ENCODE measurements around the gene DNAJB13. TPM values are rescaled to one million over a fixed set of nuclear protein-coding genes. Genes with fewer than 3 reads are reported as not detected.

Gene DNAJB13
- total and polyA plus RNA-seq, 2 donors (not counting 1 experiment from before 2014, with no cell fraction given), result 0.15 to 0.27 TPM

DNA sequence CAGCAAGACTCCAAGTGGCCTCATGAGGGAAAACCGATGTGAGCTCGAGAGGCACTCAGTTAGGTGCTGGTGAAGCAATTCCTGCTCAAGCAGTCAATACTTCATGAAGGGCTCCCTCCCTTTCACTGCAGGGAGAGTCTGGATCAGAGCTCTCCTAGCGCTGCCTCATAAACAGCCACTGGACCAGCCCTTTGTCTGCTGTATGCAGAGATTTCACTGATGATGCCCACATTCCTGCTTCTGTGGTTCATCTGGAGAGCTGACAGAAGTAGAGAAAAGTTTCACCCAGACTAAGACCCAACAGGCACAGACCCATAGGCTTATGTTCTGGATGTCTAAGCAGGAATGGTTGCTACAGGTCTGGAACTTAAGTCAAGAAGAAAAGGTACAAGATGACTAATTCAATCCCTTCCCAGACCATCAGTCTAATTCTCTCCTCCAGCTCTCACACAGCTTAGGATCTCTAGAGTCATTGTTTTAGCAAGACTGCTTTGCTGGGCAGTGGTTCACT lies 27.8 kb downstream of the DNAJB13 start:
- no peaks in the 10 kb centered on the region for H3K27me3 ChIP-seq (replicated peaks in 1 of 4; ENCODE audit: control extremely low read depth in 1 of 4, control insufficient read depth in 3 of 4, insufficient read depth in 4 of 4, low read length in 3 of 4)
- peak overlapping the region; percentile 96 for H3K4me2 ChIP-seq (replicated peaks; ENCODE audit: low read depth, low read length, poor library complexity, severe bottlenecking)
- Mint-ChIP-seq H3K9me3 (ENCODE audit: insufficient read depth) (no peaks in the 10 kb centered on the region), H3K4me3 (peak overlapping the region; percentile 99), H3K27ac (peak overlapping the region; percentile 96), H3K27me3 (no peaks in the 10 kb centered on the region), H3K4me1 (peaks cover 83% of the 10 kb centered on the region)
- intact Hi-C loops (cut with micrococcal nuclease), result no loop called here
- peaks cover 74 to 81% of the 10 kb centered on the region in 2 donors for H3K4me1 ChIP-seq (ENCODE audit: control insufficient read depth in 2 of 2, insufficient read depth in 2 of 2, low read length in 2 of 2)
- TF ChIP-seq EZH2 (IDR thresholded peaks at IDR 0.05; ENCODE audit: borderline replicate concordance, insufficient read depth, low read depth, low read length, poor library complexity, severe bottlenecking), result no peak
- TF ChIP-seq, protein P1, sequence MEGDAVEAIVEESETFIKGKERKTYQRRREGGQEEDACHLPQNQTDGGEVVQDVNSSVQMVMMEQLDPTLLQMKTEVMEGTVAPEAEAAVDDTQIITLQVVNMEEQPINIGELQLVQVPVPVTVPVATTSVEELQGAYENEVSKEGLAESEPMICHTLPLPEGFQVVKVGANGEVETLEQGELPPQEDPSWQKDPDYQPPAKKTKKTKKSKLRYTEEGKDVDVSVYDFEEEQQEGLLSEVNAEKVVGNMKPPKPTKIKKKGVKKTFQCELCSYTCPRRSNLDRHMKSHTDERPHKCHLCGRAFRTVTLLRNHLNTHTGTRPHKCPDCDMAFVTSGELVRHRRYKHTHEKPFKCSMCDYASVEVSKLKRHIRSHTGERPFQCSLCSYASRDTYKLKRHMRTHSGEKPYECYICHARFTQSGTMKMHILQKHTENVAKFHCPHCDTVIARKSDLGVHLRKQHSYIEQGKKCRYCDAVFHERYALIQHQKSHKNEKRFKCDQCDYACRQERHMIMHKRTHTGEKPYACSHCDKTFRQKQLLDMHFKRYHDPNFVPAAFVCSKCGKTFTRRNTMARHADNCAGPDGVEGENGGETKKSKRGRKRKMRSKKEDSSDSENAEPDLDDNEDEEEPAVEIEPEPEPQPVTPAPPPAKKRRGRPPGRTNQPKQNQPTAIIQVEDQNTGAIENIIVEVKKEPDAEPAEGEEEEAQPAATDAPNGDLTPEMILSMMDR (IDR thresholded peaks at IDR 0.05), result no peak
- POLR2A ChIA-PET, result interaction anchor here (1.0 to 8.8 kb wide), 4 partner anchors 8 to 192 kb away, joined by 3 to 155 read pairs (median 40); partner anchors contain the start of genes C2CD3 and PPME1
- CTCF ChIA-PET, result interaction anchor here (0.7 to 7.4 kb wide), 5 partner anchors 9 to 33 kb away, joined by 3 to 97 read pairs (median 12); no protein-coding TSS in a partner anchor
- H4K20me1 ChIP-seq (ENCODE audit: control insufficient read depth, insufficient read depth, low read length, poor library complexity, severe bottlenecking), result peaks cover 71% of the 10 kb centered on the region
- peaks cover 26 to 76% of the 10 kb centered on the region in 2 experiments for H3K36me3 ChIP-seq (replicated peaks in 1 of 2; ENCODE audit: control extremely low read depth in 1 of 2, control insufficient read depth in 1 of 2, extremely low read depth in 1 of 2, insufficient read depth in 2 of 2, low read length in 1 of 2)
- H3K4me3 ChIP-seq (ENCODE audit: control extremely low read depth in 1 of 5, extremely low read depth in 1 of 5, insufficient read depth in 1 of 5, low read depth in 2 of 5, low read length in 4 of 5), result peak overlapping the region in 4 of 5 experiments; percentile 13 to 100 (median 90)
- no peak for ATAC-seq (ENCODE audit: low read depth)
- peak overlapping the region; percentile 97 for H3K9ac ChIP-seq (ENCODE audit: low read length)
- H3K79me2 ChIP-seq (ENCODE audit: control insufficient read depth, insufficient read depth, low read length), result peaks cover 58% of the 10 kb centered on the region
- no peaks in the 10 kb centered on the region for H3K9me3 ChIP-seq (ENCODE audit: control extremely low read depth in 1 of 3, control insufficient read depth in 2 of 3, insufficient read depth in 1 of 3, low read length in 2 of 3)
- H3K27ac ChIP-seq (ENCODE audit: low read length in 2 of 2), result peak overlapping the region; percentile 94 to 99
- DNase-seq, result no peak
- WGBS (ENCODE audit: insufficient coverage), result 100% methylated on average over 3 of the region's 3 CpGs
- H2AFZ ChIP-seq (ENCODE audit: insufficient read depth, low read depth, low read length, poor library complexity, severe bottlenecking), result no peak overlapping the region
